ENCODE results near the gene SGF29. TPM values are rescaled to one million over a fixed set of nuclear protein-coding genes. Genes with fewer than 3 reads are reported as not detected.

The SGF29 gene
- total RNA-seq, 1 donor from 2014 or later: 18.6 TPM

- no peak overlapping the region for H3K27ac Mint-ChIP-seq (ENCODE audit: unreplicated experiment)
- no peak overlapping the region for H3K4me3 Mint-ChIP-seq (ENCODE audit: unreplicated experiment)
- H3K36me3 Mint-ChIP-seq (ENCODE audit: low read depth, unreplicated experiment): no peaks in the 10 kb centered on the region
- no peaks in the 10 kb centered on the region for H3K9me3 Mint-ChIP-seq (ENCODE audit: unreplicated experiment)
- no peak for TF ChIP-seq CTCF (IDR thresholded peaks at IDR 0.05; ENCODE audit: unreplicated experiment)
- peaks cover 2% of the 10 kb centered on the region for H3K27me3 Mint-ChIP-seq (ENCODE audit: unreplicated experiment)
- DNase-seq (ENCODE audit: low spot score): no peak
- no peaks in the 10 kb centered on the region for H3K4me1 Mint-ChIP-seq (ENCODE audit: unreplicated experiment)
Observed at GRCh38 chr16:28602529-28602928, 48.8 kb downstream of the SGF29 start.

- H3K27me3 Mint-ChIP-seq (ENCODE audit: unreplicated experiment): peaks cover 2% of the 10 kb centered on the region
- no peaks in the 10 kb centered on the region for H3K9me3 Mint-ChIP-seq (ENCODE audit: unreplicated experiment)
- no peak overlapping the region for H3K27ac Mint-ChIP-seq (ENCODE audit: unreplicated experiment)
- H3K4me3 Mint-ChIP-seq (ENCODE audit: unreplicated experiment): no peak overlapping the region
- H3K36me3 Mint-ChIP-seq (ENCODE audit: low read depth, unreplicated experiment): no peaks in the 10 kb centered on the region
- DNase-seq (ENCODE audit: low spot score): no peak
- TF ChIP-seq CTCF (IDR thresholded peaks at IDR 0.05; ENCODE audit: unreplicated experiment): no peak
- H3K4me1 Mint-ChIP-seq (ENCODE audit: unreplicated experiment): no peaks in the 10 kb centered on the region
Observed at GRCh38 chr16:28603381-28604185, 49.9 kb downstream of the SGF29 start.

- Mint-ChIP-seq H3K36me3 (ENCODE audit: low read depth, unreplicated experiment) (no peaks in the 10 kb centered on the region), H3K4me3 (ENCODE audit: unreplicated experiment) (no peak overlapping the region), H3K9me3 (ENCODE audit: unreplicated experiment) (no peaks in the 10 kb centered on the region), H3K4me1 (ENCODE audit: unreplicated experiment) (no peaks in the 10 kb centered on the region), H3K27me3 (ENCODE audit: unreplicated experiment) (peaks cover 2% of the 10 kb centered on the region), H3K27ac (ENCODE audit: unreplicated experiment) (no peak overlapping the region)
- no peak for TF ChIP-seq CTCF (IDR thresholded peaks at IDR 0.05; ENCODE audit: unreplicated experiment)
- DNase-seq (ENCODE audit: low spot score): no peak
Observed at GRCh38 chr16:28604186-28604565, 50.5 kb downstream of the SGF29 start.

GRCh38 chr16:28606291-28607115 lies 52.8 kb downstream of the SGF29 start:
- no peak for TF ChIP-seq CTCF (IDR thresholded peaks at IDR 0.05; ENCODE audit: unreplicated experiment)
- no peaks in the 10 kb centered on the region for H3K4me1 Mint-ChIP-seq (ENCODE audit: unreplicated experiment)
- no peak overlapping the region for H3K4me3 Mint-ChIP-seq (ENCODE audit: unreplicated experiment)
- DNase-seq (ENCODE audit: low spot score): no peak
- H3K9me3 Mint-ChIP-seq (ENCODE audit: unreplicated experiment): no peaks in the 10 kb centered on the region
- H3K27me3 Mint-ChIP-seq (ENCODE audit: unreplicated experiment): peaks cover 2% of the 10 kb centered on the region
- H3K27ac Mint-ChIP-seq (ENCODE audit: unreplicated experiment): no peak overlapping the region
- H3K36me3 Mint-ChIP-seq (ENCODE audit: low read depth, unreplicated experiment): no peaks in the 10 kb centered on the region

Measured in endothelial cell (in vitro differentiated cells).